Subcutaneous adipose tissue (tissue), 4 donors: ENCODE results near the gene TSPAN31. TPM values are rescaled to one million over a fixed set of nuclear protein-coding genes. Genes with fewer than 3 reads are reported as not detected.

ENCODE experiments used
- CTCF ChIP-seq: fragments of 450-650 bp; IDR thresholded peaks from one replicate; pipeline ENCODE4 v1.5.1; 2016; ENCODE audit warnings: low read depth, mild to moderate bottlenecking, control low read depth, antibody characterized with exemption, moderate library complexity
- total RNA-seq, 4 donors: library from RNA; depleted of rRNA; stranded (reverse); fragments of >200 nt; gene quantifications; one replicate each; pipeline ENCODE4 v1.1.0, GENCODE V29; 2016

The TSPAN31 gene
- total RNA-seq, 4 donors from 2014 or later = 52.8 to 116 (median 62.2) TPM

DNA sequence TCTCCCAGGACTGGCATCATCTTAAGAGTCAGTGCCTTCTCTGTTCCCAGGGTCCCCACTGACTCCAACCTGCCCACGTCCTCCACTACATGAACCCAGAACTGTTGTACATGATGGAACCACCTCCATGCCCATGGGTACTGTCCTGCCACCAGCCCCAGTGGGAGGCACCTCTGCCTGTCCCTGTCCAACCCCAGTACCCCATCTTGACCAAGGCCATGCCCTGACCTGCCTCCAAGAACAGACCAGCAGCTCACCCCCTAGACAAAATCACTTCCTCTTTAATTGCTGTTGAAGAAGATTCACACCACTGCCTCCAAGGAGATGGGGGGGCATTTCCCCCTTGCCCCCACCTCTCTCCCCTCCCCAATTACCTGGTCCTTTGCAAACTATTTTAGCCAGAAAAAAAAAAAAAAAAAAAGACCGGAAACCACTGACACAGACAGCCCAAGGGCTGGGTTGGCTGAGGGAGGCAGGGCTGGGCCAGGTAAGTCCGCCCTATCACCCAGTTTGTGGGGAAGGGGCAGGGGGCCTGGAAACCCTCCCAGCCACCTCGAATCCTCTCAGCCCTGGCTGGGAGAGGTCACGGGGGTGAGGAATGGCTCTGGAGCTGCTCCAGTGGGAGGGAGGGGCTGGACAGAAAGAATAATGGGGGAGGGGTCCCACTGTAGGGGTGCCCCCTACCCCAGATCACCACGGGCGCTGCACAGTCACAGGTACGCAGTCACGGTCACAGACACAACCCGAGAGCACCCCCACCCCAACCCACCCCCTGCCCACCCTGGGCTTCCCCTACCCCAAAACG, 19.7 kb upstream of the TSPAN31 start:
- no peak for TF ChIP-seq CTCF

DNA sequence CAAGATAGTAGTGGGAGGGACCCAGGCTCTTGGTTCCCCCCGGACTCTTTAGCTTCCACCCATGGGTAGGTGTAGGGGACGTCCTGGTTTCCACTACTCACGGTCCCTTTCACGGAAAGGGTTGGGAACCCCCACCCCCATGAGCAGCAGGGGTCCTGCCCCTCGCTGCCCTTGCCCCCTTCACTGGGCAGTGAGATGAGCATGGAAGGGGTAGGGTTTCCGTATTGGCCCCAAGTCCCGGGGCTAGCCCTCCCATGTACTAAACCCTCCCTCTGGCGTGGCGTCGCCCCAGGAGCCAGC, 19.0 kb upstream of the TSPAN31 start:
- no peak for TF ChIP-seq CTCF

DNA sequence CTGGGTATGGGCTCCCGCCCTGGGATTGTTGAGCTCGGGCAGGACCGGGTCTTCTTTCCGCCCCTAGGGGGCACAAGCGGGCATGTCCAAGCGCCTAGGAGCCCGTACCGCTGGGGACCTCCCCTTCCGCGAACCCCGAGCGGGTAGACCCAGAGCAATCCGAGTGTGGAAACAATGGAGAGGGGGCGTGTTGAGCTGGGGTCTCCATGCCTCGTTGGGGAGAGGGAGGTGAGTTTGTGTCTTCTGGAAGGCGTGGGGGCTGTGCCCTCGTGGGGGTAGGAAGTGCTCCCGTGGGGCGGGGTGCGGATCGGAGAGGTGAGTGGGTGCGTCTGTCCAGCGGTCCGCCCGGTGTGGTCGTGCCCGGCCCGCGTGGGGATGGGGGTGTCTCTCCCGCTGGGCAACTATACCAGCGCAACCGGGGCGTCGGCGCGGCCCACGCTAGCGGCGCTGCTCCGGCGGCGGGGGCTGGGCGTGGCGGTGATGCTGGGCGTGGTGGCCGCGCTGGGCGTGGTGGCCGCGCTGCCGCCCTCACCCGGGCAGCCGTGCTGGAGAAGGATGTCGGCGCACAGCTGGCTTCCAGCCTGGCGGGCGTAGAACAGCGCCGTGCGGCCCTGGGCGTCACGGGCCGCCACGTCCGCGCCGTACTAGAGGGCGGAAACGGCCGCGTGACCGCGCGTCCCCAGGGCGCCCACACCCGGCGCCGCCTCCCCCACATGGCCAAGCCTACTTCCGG, 18.5 kb upstream of the TSPAN31 start:
- TF ChIP-seq CTCF = no peak

DNA sequence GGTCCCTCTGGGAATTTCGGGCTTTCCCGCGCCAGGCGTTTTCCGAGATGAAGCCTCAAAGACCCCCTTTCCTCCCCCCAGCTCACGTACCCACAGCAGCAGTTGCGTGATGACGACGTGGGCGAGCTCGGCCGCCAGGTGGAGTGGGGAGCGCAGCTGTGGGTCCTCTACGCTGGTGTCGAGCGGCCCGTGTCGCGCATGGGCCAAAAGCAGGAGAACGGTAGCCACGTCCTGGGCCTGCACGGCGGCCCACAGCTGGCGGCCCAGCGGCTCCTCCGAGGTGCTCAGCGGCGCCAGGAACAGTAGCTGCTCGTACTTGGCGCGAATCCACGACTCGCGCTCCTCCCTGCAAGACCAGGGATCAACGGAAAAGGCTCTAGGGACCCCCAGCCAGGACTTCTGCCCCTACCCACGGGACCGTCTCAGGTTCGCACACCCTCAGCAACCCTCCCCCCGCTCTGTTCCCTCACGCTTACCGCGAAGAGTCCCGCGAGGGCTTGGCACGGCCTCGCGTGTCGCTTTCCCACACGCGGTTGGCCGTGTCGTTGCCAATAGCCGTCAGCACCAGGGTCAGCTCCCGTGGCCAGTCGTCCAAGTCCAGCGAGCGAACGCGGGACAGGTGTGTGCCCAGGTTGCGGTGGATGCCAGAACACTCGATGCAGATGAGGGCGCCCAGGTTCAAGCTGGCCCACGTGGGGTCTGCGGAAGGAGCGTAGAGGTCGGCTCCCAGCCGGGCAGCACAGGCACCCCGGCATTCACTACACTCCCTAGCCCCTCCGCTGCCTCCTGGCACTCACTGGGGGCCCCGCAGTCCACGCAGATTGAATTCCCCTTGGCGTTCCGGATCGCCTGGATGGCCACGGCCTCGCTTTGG, 17.7 kb upstream of the TSPAN31 start:
- TF ChIP-seq CTCF = no peak

DNA sequence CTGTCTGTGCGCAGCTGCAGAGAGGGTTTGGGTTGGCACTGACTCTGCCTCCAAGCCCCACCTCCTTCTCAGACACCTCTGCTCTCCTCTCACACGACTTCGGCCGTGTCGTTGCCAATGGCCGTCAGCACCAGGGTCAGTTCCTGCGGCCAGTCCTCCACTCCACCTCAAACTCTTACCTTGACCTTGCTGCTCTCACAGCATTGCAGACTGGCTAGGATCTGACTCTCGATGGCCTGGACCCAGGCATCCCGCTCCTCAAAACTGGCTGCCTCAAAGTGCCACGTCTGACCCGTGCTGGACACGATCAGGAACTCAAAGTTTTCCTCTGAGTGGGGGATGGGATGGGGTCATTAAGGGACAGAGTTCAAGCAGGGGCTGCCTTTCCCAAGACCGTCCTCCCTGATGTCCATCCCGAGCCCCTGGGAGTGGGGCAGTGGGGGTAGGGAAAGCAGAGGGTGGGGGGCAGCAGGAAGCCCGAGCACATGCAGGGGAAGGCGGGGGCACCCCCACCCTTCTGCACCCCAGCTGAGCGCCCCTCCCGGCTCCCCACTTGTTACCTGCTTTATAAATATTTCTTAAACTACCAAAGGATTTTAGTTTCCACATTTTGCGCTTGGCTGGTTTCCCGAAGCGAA, 17.0 kb upstream of the TSPAN31 start:
- TF ChIP-seq CTCF = no peak

DNA sequence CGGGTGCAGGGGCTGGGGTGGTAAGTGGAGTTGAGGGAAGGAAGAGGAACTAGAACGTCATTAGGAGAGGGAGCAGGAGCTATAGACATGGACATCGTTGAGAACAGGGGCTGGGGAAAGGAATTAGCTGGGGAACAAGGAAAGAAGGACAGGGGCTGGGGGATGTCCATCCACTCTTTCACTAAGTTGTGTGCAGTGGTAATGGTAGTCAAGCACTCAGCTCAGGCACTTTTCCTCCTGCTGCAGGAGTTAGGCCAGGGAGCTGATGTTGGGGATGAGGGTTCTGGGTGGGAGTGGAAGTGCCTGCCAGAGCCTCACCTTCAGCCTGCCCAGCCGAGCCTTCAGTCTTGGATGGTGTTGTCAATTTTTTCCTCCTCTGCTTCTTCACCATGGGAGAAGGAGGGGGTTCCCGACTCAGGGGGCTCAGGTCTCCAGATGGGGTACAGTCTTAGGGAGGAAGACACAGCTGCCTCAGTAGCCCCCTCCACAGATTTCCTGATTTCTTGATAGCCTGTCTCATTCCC, 15.5 kb upstream of the TSPAN31 start:
- TF ChIP-seq CTCF = no peak
